GM18517 (cell line): ENCODE measurements around the gene TEKT5.
"Not testable (repeated sequence)": the region's sequence is repeated elsewhere in the genome, so short reads cannot be mapped to it uniquely, and the experiment has no call there.

ENCODE experiments used
- ATAC-seq: cut with Tn5 transposase; IDR thresholded peaks from one replicate; pipeline ENCODE4 v1.9.1; 2021; ENCODE audit warnings: mild to moderate bottlenecking, moderate library complexity; ENCODE audit not compliant: unreplicated experiment

The TEKT5 gene

GRCh38 chr16:10685709-10686108 lies 9.0 kb downstream of the TEKT5 start:
- ATAC-seq: no peak

DNA sequence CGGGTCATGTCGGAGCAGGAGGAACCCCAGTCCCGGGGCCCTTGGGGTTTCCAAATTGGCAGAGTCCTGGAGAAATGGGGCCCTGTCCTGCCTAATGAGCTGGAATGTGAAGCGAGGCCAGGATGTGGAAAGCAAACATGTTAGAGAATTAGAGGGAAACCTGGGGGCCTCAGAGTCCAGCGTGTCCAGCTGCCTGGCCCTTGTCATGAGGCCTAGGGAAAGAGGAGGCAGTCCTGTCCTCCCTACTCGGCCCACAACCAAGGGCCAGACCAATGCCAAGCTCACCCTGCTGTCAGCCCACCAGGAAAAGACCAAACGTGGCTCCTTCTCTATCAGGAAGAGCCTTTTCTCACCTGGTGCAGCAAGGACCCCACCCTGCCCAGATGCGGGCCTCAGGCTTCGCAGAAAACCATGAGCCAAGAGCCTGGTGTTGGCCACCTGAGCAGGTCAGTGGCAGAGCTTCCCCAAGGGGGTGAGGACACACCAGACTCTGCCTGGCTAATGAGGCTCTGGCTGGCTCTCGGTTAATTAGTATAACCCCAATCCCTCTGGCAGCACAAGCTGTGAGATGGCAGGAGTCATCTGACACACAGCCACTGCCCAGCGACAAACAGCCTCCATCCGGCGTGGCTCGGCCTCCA lies 10.1 kb downstream of the TEKT5 start:
- ATAC-seq: no peak

DNA sequence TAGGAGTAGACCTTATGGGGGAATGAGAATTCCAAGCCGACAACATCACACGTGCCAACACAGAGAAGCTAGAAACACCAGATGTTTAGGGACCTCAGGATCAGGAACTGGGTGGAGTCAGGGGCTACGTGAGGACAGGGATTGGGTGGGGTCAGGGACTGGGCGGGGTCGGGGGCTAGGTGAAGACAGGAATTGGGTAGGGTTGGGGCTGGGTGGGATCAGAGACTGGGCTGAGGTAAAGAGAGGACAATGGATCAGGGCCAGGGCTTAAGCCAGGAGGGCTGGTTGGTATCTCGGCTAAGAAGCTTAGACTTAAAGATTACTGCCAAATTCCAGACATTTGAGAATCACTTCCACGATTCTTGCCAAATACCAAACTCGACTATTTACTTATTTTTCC lies 11.6 kb downstream of the TEKT5 start:
- ATAC-seq: no peak

GRCh38 chr16:10682604-10683003 lies 12.1 kb downstream of the TEKT5 start:
- no peak for ATAC-seq

GRCh38 chr16:10681310-10682308 lies 13.1 kb downstream of the TEKT5 start:
- no peak for ATAC-seq

- no peak for ATAC-seq
These were observed 14.8 kb downstream of the TEKT5 start for GRCh38 chr16:10679921-10680320.

- ATAC-seq: not testable (repeated sequence)
These were observed 15.3 kb downstream of the TEKT5 start for GRCh38 chr16:10679441-10679840.

GRCh38 chr16:10678655-10679054 lies 16.1 kb downstream of the TEKT5 start:
- no peak for ATAC-seq

- no peak for ATAC-seq
These were observed 18.4 kb downstream of the TEKT5 start for GRCh38 chr16:10676284-10676683.

DNA sequence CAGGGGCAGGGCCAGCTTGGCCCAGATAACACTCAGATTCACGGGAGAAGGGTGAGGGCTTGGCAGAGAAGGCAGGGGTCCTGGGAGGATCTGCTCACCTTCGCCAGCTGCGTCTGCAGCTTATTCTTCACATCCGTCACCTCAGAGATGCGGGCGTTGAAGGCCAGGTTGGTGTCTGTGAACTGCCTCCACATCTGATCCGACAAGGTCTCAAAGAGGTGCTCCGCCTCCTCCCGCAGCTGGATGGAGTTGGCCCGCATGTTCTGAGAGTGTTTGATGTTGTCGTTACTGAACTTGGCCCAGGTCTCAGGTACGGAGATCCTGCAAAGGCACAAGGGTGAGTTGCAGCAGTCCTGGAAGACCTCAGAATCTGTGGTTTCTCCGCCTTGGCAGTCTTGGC lies 18.9 kb downstream of the TEKT5 start:
- ATAC-seq: no peak

DNA sequence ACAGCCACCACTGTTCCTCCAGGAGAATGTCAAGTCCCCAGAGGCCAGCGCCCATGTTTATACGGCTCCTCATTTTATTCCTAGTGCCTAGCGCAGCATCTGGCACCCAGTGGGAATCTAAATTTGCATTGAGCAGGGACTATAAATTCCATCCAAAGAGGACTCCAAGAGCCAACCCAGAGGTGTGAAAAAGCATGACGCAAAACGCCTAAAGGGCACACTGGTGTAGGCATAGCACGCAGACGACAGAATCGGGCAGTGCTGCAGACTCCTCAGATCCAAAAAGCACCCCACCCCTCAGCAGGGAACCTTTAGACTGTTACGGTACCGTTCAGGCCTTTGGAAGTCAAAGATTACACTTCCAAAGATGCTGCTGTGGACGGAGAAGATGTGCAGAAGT lies 19.5 kb downstream of the TEKT5 start:
- ATAC-seq: no peak

DNA sequence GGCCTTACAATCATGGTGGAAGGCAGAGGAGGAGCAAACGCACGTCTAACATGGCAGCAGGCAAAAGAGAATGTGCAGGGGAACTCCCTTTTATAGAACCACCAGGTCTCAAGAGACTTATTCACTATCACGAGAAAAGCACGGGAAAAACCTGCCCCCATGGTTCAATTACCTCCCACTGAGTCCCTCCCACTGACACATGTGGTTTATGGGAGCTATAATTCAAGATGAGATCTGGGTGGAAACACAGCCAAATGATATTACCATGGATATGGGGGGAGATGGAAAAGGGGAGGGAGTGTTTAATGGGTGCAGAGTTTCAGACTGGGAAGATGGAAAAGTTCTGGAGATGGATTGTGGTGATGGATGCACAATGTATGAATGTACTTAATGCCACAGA lies 23.0 kb downstream of the TEKT5 start:
- no peak for ATAC-seq

DNA sequence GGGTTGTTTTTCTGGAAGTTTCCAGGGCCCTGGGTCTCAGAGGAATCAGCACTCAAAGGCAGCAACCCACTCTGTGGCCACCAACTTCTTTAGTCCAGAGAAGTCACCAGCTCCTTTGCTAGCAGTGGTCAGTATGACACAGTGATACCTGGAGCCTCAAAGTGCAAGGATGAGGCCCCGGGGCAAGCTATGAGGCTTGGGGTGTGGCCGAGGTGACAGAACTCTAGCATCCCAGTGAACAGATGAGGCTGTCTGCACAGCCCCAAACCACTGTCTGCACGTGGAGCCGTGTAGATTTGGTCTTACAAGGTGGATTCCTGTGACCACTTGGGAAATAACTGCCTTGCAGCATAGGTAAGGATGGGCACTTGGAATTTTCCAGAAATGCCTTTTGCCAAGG lies 24.9 kb downstream of the TEKT5 start:
- no peak for ATAC-seq

GRCh38 chr16:10668322-10669045 lies 26.2 kb downstream of the TEKT5 start:
- ATAC-seq: no peak

GRCh38 chr16:10667239-10667638 lies 27.5 kb downstream of the TEKT5 start:
- no peak for ATAC-seq

DNA sequence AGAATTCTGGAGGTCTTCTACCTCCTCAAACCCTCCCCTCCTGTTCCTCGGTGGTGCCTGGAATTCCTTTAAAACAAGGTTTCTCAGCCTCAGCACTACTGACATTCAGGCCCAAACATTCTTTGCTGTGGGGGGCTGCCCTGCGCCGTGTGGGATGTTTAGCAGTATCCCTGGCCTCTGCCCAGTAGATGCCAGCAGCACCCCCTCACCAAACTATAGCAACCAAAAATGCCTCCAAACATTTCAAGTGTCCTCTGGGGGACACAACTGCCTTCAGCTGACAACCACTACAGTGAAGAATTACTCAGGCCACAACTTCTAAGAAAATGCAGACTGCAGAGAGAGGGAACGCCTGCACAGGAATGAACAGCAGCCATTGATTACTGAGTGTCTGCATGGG lies 28.4 kb downstream of the TEKT5 start:
- no peak for ATAC-seq

- no peak for ATAC-seq
These were observed 29.6 kb downstream of the TEKT5 start for GRCh38 chr16:10665166-10665565.

GRCh38 chr16:10664720-10665126 lies 30.0 kb downstream of the TEKT5 start:
- no peak for ATAC-seq

DNA sequence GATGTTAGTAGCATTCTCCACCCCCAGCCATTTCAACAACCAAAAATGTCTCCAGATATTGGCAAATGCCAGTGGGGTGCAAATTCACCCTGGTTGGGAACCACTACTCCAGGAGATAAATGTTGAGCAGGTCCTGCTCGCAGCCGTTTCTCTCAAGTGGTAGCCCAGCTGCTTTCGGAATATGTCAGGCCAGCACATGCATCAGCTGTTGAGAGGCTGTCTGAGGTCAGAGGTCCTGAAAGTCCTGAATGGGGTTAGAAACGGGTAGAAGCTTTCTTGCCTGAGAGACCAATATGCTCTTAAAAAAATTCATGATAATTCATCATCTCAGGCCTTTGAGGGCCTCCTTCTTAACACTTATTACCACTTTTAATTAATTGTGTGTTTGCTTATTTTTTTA lies 31.0 kb downstream of the TEKT5 start:
- no peak for ATAC-seq

- ATAC-seq: no peak
These were observed 31.6 kb downstream of the TEKT5 start for GRCh38 chr16:10663146-10663545.

DNA sequence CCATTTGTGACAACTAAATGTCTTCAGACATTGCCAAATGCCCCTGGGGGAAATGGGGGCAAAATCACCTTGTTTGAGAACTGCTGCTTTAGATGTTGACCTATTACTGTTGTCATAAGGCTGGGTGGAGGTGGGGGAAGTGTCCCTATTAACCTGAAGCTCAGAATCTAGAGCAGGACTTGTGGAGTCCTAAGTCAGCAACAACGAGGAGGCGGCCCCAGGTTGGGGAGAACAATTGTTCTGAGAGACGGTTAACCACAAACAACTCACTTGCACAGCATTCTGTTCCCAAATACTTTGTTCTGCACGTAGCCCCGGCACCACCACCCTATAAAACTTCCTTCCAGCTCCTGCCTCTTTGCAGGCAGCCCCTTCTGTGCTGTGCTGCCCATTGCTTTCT lies 32.5 kb downstream of the TEKT5 start:
- ATAC-seq: no peak

DNA sequence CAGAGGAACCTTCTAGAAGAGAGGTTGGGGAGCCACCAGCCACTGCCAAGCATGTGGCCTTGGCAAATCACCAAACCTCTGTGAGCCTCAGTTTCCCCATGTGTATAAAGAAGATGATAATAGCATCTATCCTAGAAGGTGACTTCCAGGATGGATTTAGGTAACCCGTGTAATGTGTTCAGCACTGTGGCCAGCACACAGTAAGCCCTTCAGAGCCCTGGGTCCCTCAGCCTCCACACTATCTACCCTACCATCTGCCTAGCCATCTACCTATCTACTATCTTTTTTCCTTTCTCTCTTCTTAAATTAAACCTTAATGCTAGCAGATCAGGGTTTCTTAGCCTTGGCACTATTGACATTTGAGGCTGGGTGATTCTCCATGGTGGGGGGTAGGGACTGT lies 33.0 kb downstream of the TEKT5 start:
- no peak for ATAC-seq
